Neuronal stem cell (in vitro differentiated cells): ENCODE results near the gene NTN1.
"Not testable (repeated sequence)": the region's sequence is repeated elsewhere in the genome, so short reads cannot be mapped to it uniquely, and the experiment has no call there.

Experiments used
- DNase-seq: peaks from one replicate; pipeline ENCODE4 v3.0.0-alpha.2; 2013; ENCODE audit warnings: low spot score
- H2AFZ ChIP-seq: one replicate; pipeline ENCODE4 v1.6.1; 2013; ENCODE audit warnings: mild to moderate bottlenecking, low read length, inconsistent platforms
- H2AK5ac ChIP-seq: 2 replicates; pipeline ENCODE4 v1.6.1; 2013; ENCODE audit warnings: low read depth, mild to moderate bottlenecking, inconsistent platforms, low read length, moderate library complexity, mixed read lengths
- H2BK120ac ChIP-seq: 2 replicates; pipeline ENCODE4 v1.6.1; 2013; ENCODE audit warnings: low read depth, mild to moderate bottlenecking, inconsistent platforms, low read length, moderate library complexity, mixed read lengths
- H2BK12ac ChIP-seq: one replicate; pipeline ENCODE4 v1.6.1; 2013; ENCODE audit warnings: low read length, inconsistent platforms
- H2BK15ac ChIP-seq: 2 replicates; pipeline ENCODE4 v1.6.1; 2013; ENCODE audit warnings: mild to moderate bottlenecking, low read length, inconsistent platforms, mixed read lengths
- H2BK5ac ChIP-seq: one replicate; pipeline ENCODE4 v1.6.1; 2013; ENCODE audit warnings: inconsistent platforms, mild to moderate bottlenecking, low read length, moderate library complexity
- H3K14ac ChIP-seq: one replicate; pipeline ENCODE4 v1.6.1; 2013; ENCODE audit warnings: low read length, inconsistent platforms
- H3K18ac ChIP-seq: 2 replicates; pipeline ENCODE4 v1.6.1; 2013; ENCODE audit warnings: low read length, inconsistent platforms
- H3K23ac ChIP-seq: 2 replicates; pipeline ENCODE4 v1.6.1; 2013; ENCODE audit warnings: low read depth, mild to moderate bottlenecking, mixed read lengths, low read length, inconsistent platforms; ENCODE audit not compliant: poor library complexity
- H3K27ac ChIP-seq: replicated peaks from 3 replicates; pipeline ENCODE4 v1.5.1; 2013; ENCODE audit warnings: low read length, inconsistent platforms
- H3K27me3 ChIP-seq, 3 experiments: 2 replicates each; pipeline ENCODE4 v1.6.1; 2013; ENCODE audit warnings: low read length in 3 of 3, mild to moderate bottlenecking in 2 of 3, inconsistent platforms in 1 of 3, low read depth in 1 of 3, mixed read lengths in 1 of 3, moderate library complexity in 1 of 3; ENCODE audit not compliant: control insufficient read depth in 3 of 3, insufficient read depth in 3 of 3
- H3K36me3 ChIP-seq, 2 donors: replicated peaks in 1 of 2; 2 replicates each; pipeline ENCODE4 v1.6.1; 2013; ENCODE audit warnings: low read length in 2 of 2; ENCODE audit not compliant: control insufficient read depth in 2 of 2, insufficient read depth in 2 of 2
- H3K4ac ChIP-seq: 2 replicates; pipeline ENCODE4 v1.6.1; 2013; ENCODE audit warnings: inconsistent platforms, mild to moderate bottlenecking, low read length, moderate library complexity
- H3K4me1 ChIP-seq, 2 donors: 1 replicate in 1 of 2; 2 replicates in 1 of 2; pipeline ENCODE4 v1.6.1; 2013; ENCODE audit warnings: low read length in 2 of 2, low read depth in 1 of 2; ENCODE audit not compliant: control insufficient read depth in 2 of 2, insufficient read depth in 1 of 2
- H3K4me2 ChIP-seq: one replicate; pipeline ENCODE4 v1.6.1; 2013; ENCODE audit warnings: mild to moderate bottlenecking, low read length, inconsistent platforms; ENCODE audit not compliant: insufficient read depth, poor library complexity, severe bottlenecking
- H3K4me3 ChIP-seq, 2 donors: 2 replicates each; pipeline ENCODE4 v1.5.1; 2013; ENCODE audit warnings: low read length in 2 of 2, mild to moderate bottlenecking in 2 of 2, inconsistent platforms in 1 of 2, moderate library complexity in 1 of 2
- H3K79me1 ChIP-seq: one replicate; pipeline ENCODE4 v1.6.1; 2013; ENCODE audit warnings: low read depth, mild to moderate bottlenecking, inconsistent platforms, low read length, moderate library complexity
- H3K9ac ChIP-seq: one replicate; pipeline ENCODE4 v1.6.1; 2013; ENCODE audit warnings: mild to moderate bottlenecking, low read depth, low read length, inconsistent platforms; ENCODE audit not compliant: poor library complexity
- H3K9me3 ChIP-seq, 2 donors: replicated peaks in 1 of 2; 2 replicates each; pipeline versions ENCODE3 to v1.6.1; 2013; ENCODE audit warnings: low read length in 2 of 2, mild to moderate bottlenecking in 2 of 2, inconsistent platforms in 1 of 2, low read depth in 1 of 2, mixed read lengths in 1 of 2, moderate library complexity in 1 of 2; ENCODE audit not compliant: control insufficient read depth in 2 of 2, insufficient read depth in 1 of 2
- H4K8ac ChIP-seq: one replicate; pipeline ENCODE4 v1.6.1; 2013; ENCODE audit warnings: low read depth, mild to moderate bottlenecking, inconsistent platforms, low read length, moderate library complexity
- H4K91ac ChIP-seq: one replicate; pipeline ENCODE4 v1.6.1; 2013; ENCODE audit warnings: low read length, low read depth, mild to moderate bottlenecking, inconsistent platforms; ENCODE audit not compliant: poor library complexity
- WGBS, 2 donors: extraction: QIAGEN DNeasy Blood & Tissue Kit; methylation state at CpG; one replicate each; pipeline ENCODE4 v1.1.7; 2013; ENCODE audit warnings: missing lambda C conversion rate in 2 of 2, mixed read lengths in 1 of 2; ENCODE audit not compliant: insufficient read length in 2 of 2, insufficient replicate concordance in 1 of 2; ENCODE audit errors: extremely low coverage in 2 of 2; 5-methylcytosine and 5-hydroxymethylcytosine counted together

NTN1 gene

GRCh38 chr17:9103193-9103592 is 81.9 kb downstream of the NTN1 start:
- DNase-seq, H3K4me3 ChIP-seq, H3K4ac ChIP-seq, H3K18ac ChIP-seq, H3K9me3 ChIP-seq, H3K9ac ChIP-seq, H2BK5ac ChIP-seq, H2BK120ac ChIP-seq, H4K8ac ChIP-seq, H3K23ac ChIP-seq, H3K14ac ChIP-seq, H2AFZ ChIP-seq, H4K91ac ChIP-seq, H3K36me3 ChIP-seq, H2BK12ac ChIP-seq, H3K79me1 ChIP-seq, H2AK5ac ChIP-seq, H3K27ac ChIP-seq, H3K4me1 ChIP-seq, H3K27me3 ChIP-seq, H3K4me2 ChIP-seq, H2BK15ac ChIP-seq: not testable (repeated sequence)
- no CpG with 5 or more reads among the region's 3 CpGs for WGBS, 2 donors

DNA sequence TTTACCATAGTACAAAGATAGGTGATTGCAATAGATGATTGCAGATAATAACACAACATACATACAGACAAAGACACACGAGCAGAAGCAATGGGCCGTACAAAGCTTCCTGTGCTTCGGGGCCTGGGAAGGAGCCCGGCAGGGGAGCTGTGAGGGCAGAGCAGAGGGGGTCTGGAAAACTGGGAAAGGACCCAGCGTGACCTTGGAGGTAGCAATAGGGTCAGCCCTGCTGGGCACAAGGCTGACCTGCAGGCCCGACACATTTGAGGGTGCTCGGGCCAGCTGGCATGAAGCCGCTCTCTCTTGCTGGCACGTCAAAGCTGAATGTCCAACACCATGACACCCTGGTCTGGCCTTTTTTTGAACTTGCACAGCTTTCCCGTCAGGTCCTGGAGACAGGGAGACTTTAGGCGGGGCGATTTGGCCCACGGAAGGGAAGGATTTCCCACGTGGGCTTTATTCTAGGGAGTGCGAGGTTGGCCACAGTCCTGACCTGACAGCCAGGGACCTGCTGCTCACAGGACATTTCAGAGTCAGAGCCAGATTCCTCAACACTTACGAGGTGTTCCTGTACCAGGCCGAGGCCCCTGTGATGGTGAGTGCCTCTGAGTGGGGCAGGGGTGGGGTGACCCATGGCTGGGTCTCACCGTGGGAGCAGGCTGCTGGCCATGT is 83.2 kb downstream of the NTN1 start:
- no peak overlapping the region for H3K27ac ChIP-seq
- no peak overlapping the region for H3K23ac ChIP-seq
- no peak overlapping the region for H2BK5ac ChIP-seq
- WGBS, 2 donors = no CpG with 5 or more reads among the region's 18 CpGs
- no peaks in the 10 kb centered on the region for H3K36me3 ChIP-seq
- peaks cover 0 to 2% of the 10 kb centered on the region in 2 donors for H3K4me1 ChIP-seq
- H3K27me3 ChIP-seq = no peaks in the 10 kb centered on the region
- H4K91ac ChIP-seq = no peak overlapping the region
- H2AFZ ChIP-seq = no peak overlapping the region
- no peak for DNase-seq
- H3K4me3 ChIP-seq = no peak overlapping the region
- H2BK120ac ChIP-seq = no peak overlapping the region
- H2AK5ac ChIP-seq = no peak overlapping the region
- no peak overlapping the region for H4K8ac ChIP-seq
- no peak overlapping the region for H3K14ac ChIP-seq
- no peak overlapping the region for H3K4ac ChIP-seq
- H2BK12ac ChIP-seq = no peak overlapping the region
- H3K9me3 ChIP-seq = no peaks in the 10 kb centered on the region
- H3K9ac ChIP-seq = no peak overlapping the region
- peak overlapping the region; percentile 45 for H3K18ac ChIP-seq
- H3K79me1 ChIP-seq = no peaks in the 10 kb centered on the region
- H2BK15ac ChIP-seq = peak overlapping the region; percentile 27
- no peak overlapping the region for H3K4me2 ChIP-seq

GRCh38 chr17:9105068-9105868 is 84.0 kb downstream of the NTN1 start:
- Histone ChIP-seq H3K9me3 (no peaks in the 10 kb centered on the region), H3K14ac (no peak overlapping the region), H2AK5ac (no peak overlapping the region), H2BK5ac (no peak overlapping the region), H3K18ac (no peak overlapping the region), H3K4me1 (peaks cover 0 to 2% of the 10 kb centered on the region in 2 donors), H2AFZ (no peak overlapping the region), H3K79me1 (no peaks in the 10 kb centered on the region), H3K23ac (no peak overlapping the region), H4K8ac (no peak overlapping the region), H3K4me3 (no peak overlapping the region), H3K4ac (no peak overlapping the region), H3K27me3 (no peaks in the 10 kb centered on the region), H2BK120ac (no peak overlapping the region), H3K9ac (no peak overlapping the region), H2BK12ac (no peak overlapping the region), H3K4me2 (no peak overlapping the region), H3K36me3 (no peaks in the 10 kb centered on the region), H2BK15ac (peak overlapping the region; percentile 27), H4K91ac (no peak overlapping the region), H3K27ac (no peak overlapping the region)
- DNase-seq = no peak
- WGBS, 2 donors = no CpG with 5 or more reads among the region's 9 CpGs

GRCh38 chr17:9106278-9106677 is 85.0 kb downstream of the NTN1 start:
- H3K4me3 ChIP-seq, H2AFZ ChIP-seq, H2BK5ac ChIP-seq, H2AK5ac ChIP-seq, DNase-seq, H3K36me3 ChIP-seq, H3K23ac ChIP-seq, H3K79me1 ChIP-seq, H3K4ac ChIP-seq, H3K4me2 ChIP-seq, H3K9me3 ChIP-seq, H2BK15ac ChIP-seq, H3K27ac ChIP-seq, H3K9ac ChIP-seq, H3K14ac ChIP-seq, H4K8ac ChIP-seq, H3K27me3 ChIP-seq, H2BK12ac ChIP-seq, H3K4me1 ChIP-seq, H4K91ac ChIP-seq, H2BK120ac ChIP-seq: not testable (repeated sequence)
- no CpG with 5 or more reads among the region's 9 CpGs for WGBS, 2 donors
- peak overlapping the region; percentile 64 for H3K18ac ChIP-seq
